Globus pallidus (tissue), 1 donor: ENCODE data around the gene DCD.

ENCODE experiments used
- DNase-seq: peaks from one replicate; pipeline ENCODE4 v3.0.0-alpha.2; 2015; ENCODE audit warnings: low spot score

DCD gene

DNA sequence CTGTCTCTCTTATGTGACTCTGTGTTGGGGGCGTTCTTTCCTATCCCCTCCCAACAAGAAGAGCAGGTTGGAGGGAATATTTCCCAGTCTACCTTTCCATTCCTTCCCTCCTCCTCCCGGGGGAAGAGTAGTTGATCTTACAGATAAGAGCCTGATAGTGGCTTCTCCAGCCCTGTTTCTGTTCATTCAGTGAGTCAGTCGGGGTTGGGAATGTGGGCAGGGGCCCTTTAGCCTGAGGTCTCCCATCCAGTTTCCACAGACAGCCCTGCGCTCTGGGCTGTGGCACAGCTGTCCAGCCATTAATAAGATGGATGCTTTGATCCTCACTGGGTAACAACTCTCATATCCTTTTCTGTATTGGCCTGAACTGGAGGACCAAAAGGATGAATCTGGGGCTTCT lies 41.6 kb downstream of the DCD start:
- no peak for DNase-seq

DNA sequence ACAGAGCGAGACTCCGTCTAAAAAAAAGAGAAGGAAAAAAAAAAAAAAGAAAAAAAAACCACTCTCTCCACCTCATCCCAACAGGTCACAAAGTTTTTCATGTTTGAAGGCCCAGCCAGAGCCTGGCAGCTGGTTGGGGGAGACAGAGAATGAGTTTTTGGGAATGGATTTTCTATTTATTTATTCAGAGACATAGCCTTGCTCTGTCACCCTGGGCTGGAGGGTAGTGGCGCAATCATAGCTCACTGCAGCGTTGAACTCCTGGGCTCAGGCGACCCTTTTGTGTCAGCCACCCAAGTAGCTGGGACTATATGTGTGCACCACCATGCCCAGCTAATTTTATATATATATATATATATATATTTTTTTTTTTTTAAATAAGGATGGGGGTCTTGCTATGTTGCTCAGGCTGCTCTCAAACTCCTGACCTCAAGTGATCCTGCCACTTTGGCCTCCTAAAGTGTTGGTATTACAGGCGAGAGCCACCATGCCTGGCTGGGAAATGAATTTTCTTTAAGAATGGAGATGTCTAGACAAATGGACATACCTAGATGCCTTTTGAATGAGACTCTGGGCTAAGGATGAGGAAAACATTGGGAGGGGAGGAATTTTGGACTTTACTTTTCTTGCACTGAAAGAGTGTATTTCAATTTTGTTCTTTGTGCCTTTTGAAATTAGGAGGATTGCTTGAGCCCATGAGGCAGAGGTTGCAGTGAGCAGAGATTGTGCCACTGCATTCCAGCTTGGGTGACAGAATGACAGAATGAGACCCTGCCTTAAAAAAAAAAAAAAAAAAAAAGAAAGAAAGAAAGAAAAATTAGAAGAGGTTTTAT lies 42.8 kb downstream of the DCD start:
- no peak for DNase-seq

DNA sequence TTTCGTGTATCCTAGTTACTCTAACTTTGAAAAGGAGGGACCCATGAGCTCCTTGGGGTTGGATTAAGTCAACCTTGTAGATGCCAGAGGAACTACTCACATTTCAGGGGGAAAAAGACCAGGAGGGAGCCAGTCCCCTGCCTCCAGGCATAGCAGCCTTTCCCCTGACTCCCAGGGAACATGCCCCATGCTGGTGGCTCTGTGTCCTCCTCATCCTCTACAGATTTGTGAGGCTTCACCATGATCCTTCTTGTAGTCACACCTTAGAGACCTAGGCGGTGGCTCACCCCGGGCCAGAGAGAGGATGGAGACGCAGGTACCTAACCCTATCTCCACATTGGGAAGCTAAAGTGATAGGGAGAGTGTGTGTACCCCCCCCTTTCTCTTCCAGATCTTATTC lies 43.7 kb downstream of the DCD start:
- no peak for DNase-seq

DNA sequence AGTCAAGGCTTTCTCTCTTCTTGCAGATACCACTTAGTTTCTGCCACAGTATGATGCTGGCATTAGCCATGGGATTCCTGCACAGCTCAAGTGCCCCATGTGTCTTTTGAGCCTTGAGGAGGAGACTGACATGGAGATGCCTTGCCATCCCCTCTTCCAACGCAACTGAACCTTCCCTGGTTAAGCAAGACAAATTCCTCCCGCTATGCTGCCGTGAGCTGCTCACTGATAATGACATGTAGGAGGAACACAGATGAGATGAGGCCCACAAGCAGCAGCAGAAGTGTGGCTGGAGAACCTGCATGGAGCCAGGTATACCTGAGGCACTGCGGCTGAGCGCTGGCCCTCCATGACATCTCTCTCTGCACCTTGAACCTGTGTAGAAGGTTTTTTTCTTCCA lies 44.3 kb downstream of the DCD start:
- DNase-seq, result no peak

DNA sequence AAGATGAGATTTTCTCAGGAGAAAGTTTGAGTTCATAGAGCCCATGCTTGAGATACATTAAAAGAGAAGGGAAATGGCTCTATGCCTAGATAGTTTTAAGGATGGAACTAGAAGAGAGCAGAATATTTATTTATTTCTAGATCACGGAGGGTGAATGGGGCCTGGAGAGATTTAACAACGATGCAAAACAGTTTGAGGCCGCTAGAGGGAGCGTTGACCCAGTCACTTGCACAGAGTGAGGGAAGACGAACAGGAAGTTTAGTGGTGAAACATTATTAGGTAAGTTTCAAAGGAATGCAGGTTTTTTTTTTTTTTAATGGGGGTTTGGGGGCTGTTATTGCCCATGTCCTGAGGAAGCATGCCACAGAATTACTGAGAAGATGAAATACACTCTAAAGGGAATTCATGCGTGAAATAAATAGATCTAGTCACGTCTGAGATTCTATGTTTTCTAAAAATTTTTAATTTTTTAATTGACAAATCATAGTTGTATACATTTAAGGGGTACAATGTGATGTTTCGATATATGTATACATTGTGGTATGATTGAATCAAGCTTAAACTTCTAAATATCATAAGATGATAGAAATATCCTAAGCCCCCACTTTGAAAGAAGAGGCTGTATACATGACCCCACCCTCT lies 44.9 kb downstream of the DCD start:
- DNase-seq, result peak; percentile 60

DNA sequence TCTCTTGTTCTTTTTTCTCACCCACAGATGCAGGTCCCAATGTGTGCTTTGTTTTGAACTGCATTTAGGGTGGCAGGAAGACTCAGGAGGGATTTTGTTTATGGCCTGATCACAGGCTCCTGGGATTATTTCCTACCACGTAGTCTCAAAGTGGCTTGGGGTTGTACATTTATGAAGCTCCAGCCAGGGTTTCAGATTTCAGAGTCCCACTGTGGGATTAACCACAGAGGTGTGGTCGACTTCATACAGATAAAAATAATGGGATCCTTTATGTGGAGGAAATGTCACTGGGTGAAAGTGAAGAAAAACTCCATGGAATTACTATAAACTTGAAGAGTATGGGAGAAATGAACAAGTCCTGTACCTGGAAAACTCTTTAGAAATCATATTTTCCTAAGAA lies 45.5 kb downstream of the DCD start:
- no peak for DNase-seq

DNA sequence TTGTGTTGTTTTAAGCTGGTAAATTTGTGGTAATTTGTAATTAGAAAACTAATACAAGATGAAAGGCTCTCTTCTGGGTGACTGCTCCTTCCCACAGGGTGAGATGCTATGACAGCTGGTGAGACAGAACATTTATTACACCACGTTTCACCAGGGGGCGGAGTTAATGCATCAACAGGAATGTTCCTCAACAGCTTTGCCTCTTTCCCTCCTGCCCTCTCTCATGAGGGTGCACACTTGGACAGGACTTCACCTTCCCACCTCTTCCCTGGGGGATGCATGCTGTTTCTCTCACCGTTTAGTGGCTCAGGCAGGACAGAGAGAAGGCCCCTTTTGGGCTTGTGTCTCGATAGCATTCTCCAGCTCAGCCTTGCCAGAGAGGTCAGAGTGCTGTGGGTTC lies 46.3 kb downstream of the DCD start:
- DNase-seq, result no peak

DNA sequence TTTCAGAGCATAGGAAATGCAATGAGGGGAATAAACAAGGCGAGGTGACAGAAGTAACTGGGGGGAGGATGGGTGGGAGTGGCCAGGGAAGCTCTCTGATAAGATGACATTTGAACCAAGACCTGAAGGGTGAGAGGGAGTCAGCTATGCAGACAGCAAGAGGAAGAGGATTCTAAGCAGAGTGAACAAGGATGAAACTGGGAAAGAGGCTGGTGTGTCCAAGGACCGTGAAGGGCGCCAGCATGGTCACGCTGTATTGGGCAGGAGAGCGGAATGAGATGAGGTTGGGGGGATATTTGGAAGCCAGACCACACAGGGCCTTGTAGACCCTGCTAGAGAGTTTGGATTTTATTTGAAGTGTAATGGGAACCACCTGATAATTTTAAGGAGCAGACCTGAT lies 49.2 kb downstream of the DCD start:
- DNase-seq, result no peak

DNA sequence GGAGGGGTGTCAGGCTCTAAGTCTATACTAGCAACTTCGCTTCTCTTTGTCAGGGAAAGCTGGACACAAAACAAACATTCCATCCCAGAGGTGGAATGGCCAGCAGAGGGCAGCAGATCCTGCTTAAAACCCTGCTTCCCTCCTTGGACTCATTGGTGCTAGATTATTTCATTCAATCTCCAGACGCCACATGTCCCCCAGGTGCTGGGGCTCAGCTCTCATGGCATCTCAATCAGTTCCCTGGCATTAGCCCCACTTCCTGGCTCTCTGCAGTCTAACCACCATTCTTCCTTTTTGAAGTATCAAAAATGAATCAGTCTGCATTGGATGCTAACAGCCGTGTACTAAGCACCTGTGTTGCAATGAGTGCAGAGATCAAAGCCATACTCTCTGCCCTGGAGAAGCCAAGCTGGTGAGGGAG lies 51.6 kb downstream of the DCD start:
- DNase-seq, result peak; percentile 47

DNA sequence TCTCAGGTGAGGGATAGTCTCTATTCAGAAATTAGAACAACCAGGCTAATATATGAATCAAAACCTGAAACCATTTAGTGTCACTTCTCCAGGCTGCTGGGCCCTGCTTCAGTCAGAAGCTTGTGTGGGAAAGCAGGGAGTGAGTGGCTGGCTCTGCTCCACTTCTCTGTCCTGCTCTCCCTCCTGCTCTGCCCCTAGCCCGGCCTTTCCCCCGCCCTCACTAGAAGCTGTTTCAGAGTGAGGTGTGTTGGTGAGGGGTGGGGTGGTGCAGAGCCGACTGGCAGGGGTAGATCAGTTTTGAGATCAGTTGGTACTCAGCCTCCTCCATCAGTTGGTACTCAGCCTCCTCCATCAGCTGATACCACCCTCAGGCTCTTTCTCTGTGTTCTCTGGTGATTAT lies 52.7 kb downstream of the DCD start:
- no peak for DNase-seq
